Right atrium auricular region (tissue), 2 donors: ENCODE measurements around the gene ACOXL. TPM values are rescaled to one million over a fixed set of nuclear protein-coding genes. Genes with fewer than 3 reads are reported as not detected.

Experiments
- DNase-seq: peaks from one replicate; pipeline ENCODE4 v3.0.0-alpha.2; 2019; ENCODE audit warnings: low spot score
- H3K27ac ChIP-seq, 2 donors: fragments of 200-600 bp; sonication (generic); 1 replicate in 1 of 2; 2 replicates in 1 of 2; pipeline ENCODE4 v1.5.1; 2016 to 2019
- H3K27me3 ChIP-seq, 2 donors: fragments of 200-600 bp; sonication (generic); one replicate each; pipeline versions ENCODE4 v1.5.1 to v1.6.0; 2017 to 2019
- H3K36me3 ChIP-seq: fragments of 200-600 bp; sonication (generic); one replicate; pipeline ENCODE4 v1.5.1; 2016
- H3K4me1 ChIP-seq, 2 donors: fragments of 200-600 bp; sonication (generic); one replicate each; pipeline versions ENCODE4 v1.5.1 to v1.6.0; 2017 to 2019
- H3K4me3 ChIP-seq, 2 donors: fragments of 200-600 bp; sonication (generic); 1 replicate in 1 of 2; 2 replicates in 1 of 2; pipeline ENCODE4 v1.5.1; 2017 to 2019; ENCODE audit warnings: mild to moderate bottlenecking in 1 of 2, moderate library complexity in 1 of 2
- H3K9me3 ChIP-seq, 2 donors: fragments of 200-600 bp; sonication (generic); one replicate each; pipeline ENCODE4 v1.5.1; 2019
- CTCF ChIP-seq, 2 donors: fragments of 200-600 bp; sonication (generic); IDR thresholded peaks; one replicate each; pipeline ENCODE4 v1.5.1; 2019; ENCODE audit warnings: antibody characterized with exemption in 2 of 2
- total RNA-seq, 2 donors: library from RNA; depleted of rRNA; stranded (reverse); fragments of >200 nt; gene quantifications; one replicate each; pipeline ENCODE4 v1.1.0, GENCODE V29; 2016

ACOXL gene
- total RNA-seq, 2 donors from 2014 or later: 0.33 to 0.55 TPM

- H3K4me3 ChIP-seq: no peak overlapping the region
- DNase-seq: no peak
- no peak overlapping the region for H3K27ac ChIP-seq
- H3K36me3 ChIP-seq: no peaks in the 10 kb centered on the region
- H3K4me1 ChIP-seq: peaks cover 0 to 5% of the 10 kb centered on the region in 2 donors
- peaks cover 0 to 10% of the 10 kb centered on the region in 2 donors for H3K9me3 ChIP-seq
- no peak for TF ChIP-seq CTCF (IDR thresholded peaks at IDR 0.05)
- H3K27me3 ChIP-seq: peaks cover 3 to 8% of the 10 kb centered on the region in 2 donors
These were observed 5.4 kb downstream of the ACOXL start for GRCh38 chr2:110737783-110738182.

- Histone ChIP-seq H3K27me3 (no peaks in the 10 kb centered on the region), H3K36me3 (no peaks in the 10 kb centered on the region), H3K27ac (no peak overlapping the region), H3K4me1 (no peaks in the 10 kb centered on the region), H3K9me3 (peaks cover 0 to 10% of the 10 kb centered on the region in 2 donors), H3K4me3 (no peak overlapping the region)
- no peak for DNase-seq
- no peak for TF ChIP-seq CTCF (IDR thresholded peaks at IDR 0.05)
These were observed 8.5 kb downstream of the ACOXL start for GRCh38 chr2:110740747-110741349.

GRCh38 chr2:110741491-110741980, 9.2 kb downstream of the ACOXL start:
- Histone ChIP-seq H3K4me1 (no peaks in the 10 kb centered on the region), H3K4me3 (no peak overlapping the region), H3K9me3 (peaks cover 0 to 10% of the 10 kb centered on the region in 2 donors), H3K27ac (no peak overlapping the region), H3K27me3 (no peaks in the 10 kb centered on the region), H3K36me3 (no peaks in the 10 kb centered on the region)
- no peak for TF ChIP-seq CTCF (IDR thresholded peaks at IDR 0.05)
- no peak for DNase-seq

DNA sequence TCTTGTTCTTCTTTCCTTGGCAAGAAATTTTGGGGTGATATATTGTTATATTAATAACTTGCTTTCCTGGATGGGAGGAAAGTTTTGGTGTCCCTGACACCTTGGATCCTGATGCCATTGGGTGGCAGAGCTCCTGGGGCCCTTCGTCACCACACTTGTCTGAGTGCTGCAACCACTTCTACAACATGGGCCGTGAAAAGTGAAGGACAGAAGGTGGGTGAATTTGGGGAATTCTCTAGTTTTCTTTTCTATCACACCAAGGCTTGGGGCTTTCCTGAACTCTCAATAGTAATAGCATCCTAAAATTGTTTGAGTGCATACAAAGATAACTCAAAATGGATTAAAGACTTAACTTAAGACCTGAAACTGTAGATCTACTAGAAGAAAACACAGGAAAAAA, 10.0 kb downstream of the ACOXL start:
- Histone ChIP-seq H3K4me3 (no peak overlapping the region), H3K27me3 (no peaks in the 10 kb centered on the region), H3K4me1 (no peaks in the 10 kb centered on the region), H3K9me3 (peaks cover 0 to 10% of the 10 kb centered on the region in 2 donors), H3K27ac (no peak overlapping the region), H3K36me3 (no peaks in the 10 kb centered on the region)
- DNase-seq: no peak
- TF ChIP-seq CTCF (IDR thresholded peaks at IDR 0.05): no peak

DNA sequence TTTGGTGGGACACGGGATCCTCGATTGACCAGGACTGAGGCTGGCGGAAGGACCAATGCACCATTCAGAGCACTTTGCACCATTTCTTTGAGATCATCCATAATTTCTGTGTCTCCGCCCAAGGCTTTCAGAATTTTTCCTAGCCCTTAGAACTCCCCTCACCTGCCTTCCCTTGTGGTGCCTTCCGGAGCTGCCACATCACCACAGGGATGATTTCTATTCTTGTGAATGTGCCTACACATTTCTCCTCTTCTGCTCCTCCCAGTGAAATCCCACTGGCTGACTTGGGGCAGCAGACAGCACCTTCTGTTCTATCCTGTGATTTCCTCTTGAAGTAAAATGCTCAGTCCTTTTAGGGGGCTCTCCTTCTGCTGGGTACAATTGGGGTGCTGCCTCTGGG, 11.2 kb downstream of the ACOXL start:
- no peaks in the 10 kb centered on the region for H3K27me3 ChIP-seq
- H3K4me3 ChIP-seq: no peak overlapping the region
- H3K36me3 ChIP-seq: no peaks in the 10 kb centered on the region
- peaks cover 0 to 7% of the 10 kb centered on the region in 2 donors for H3K9me3 ChIP-seq
- H3K27ac ChIP-seq: no peak overlapping the region
- TF ChIP-seq CTCF (IDR thresholded peaks at IDR 0.05): no peak
- no peaks in the 10 kb centered on the region for H3K4me1 ChIP-seq
- no peak for DNase-seq

GRCh38 chr2:110744429-110744828, 12.1 kb downstream of the ACOXL start:
- Histone ChIP-seq H3K4me1 (no peaks in the 10 kb centered on the region), H3K4me3 (no peak overlapping the region), H3K27ac (no peak overlapping the region), H3K27me3 (no peaks in the 10 kb centered on the region), H3K9me3 (no peaks in the 10 kb centered on the region), H3K36me3 (no peaks in the 10 kb centered on the region)
- TF ChIP-seq CTCF (IDR thresholded peaks at IDR 0.05): no peak
- DNase-seq: no peak
